8988T (cell line): Measurements from ENCODE around the gene MICAL2.
A peak's percentile ranks its signal among the peaks of the same experiment; 100 is the strongest.

ENCODE experiments used
- DNase-seq: peaks from one replicate; pipeline ENCODE4 v3.0.0; 2011

The MICAL2 gene

GRCh38 chr11:12079726-12080556, 30.4 kb upstream of the MICAL2 start:
- DNase-seq: peak; percentile 40

- no peak for DNase-seq
These were observed 27.0 kb upstream of the MICAL2 start for GRCh38 chr11:12083380-12083779.

- no peak for DNase-seq
These were observed 26.1 kb upstream of the MICAL2 start for GRCh38 chr11:12084256-12084655.

GRCh38 chr11:12085371-12086251, 24.8 kb upstream of the MICAL2 start:
- no peak for DNase-seq

- DNase-seq: peak; percentile 47
These were observed 23.9 kb upstream of the MICAL2 start for GRCh38 chr11:12086271-12087074.

- DNase-seq: no peak
These were observed 23.1 kb upstream of the MICAL2 start for GRCh38 chr11:12087075-12088004.

GRCh38 chr11:12088047-12088481, 22.3 kb upstream of the MICAL2 start:
- no peak for DNase-seq

GRCh38 chr11:12088531-12088930, 21.9 kb upstream of the MICAL2 start:
- no peak for DNase-seq

GRCh38 chr11:12089041-12089440, 21.3 kb upstream of the MICAL2 start:
- DNase-seq: no peak

GRCh38 chr11:12089473-12089872, 20.9 kb upstream of the MICAL2 start:
- no peak for DNase-seq

- DNase-seq: no peak
These were observed 20.3 kb upstream of the MICAL2 start for GRCh38 chr11:12090061-12090591.

- no peak for DNase-seq
These were observed 19.6 kb upstream of the MICAL2 start for GRCh38 chr11:12090761-12091258.

GRCh38 chr11:12091956-12092558, 18.3 kb upstream of the MICAL2 start:
- DNase-seq: no peak

- DNase-seq: no peak
These were observed 17.7 kb upstream of the MICAL2 start for GRCh38 chr11:12092714-12093113.

GRCh38 chr11:12094872-12095800, 15.3 kb upstream of the MICAL2 start:
- no peak for DNase-seq

- DNase-seq: no peak
These were observed 13.2 kb upstream of the MICAL2 start for GRCh38 chr11:12097219-12097618.

GRCh38 chr11:12098601-12099000, 11.8 kb upstream of the MICAL2 start:
- DNase-seq: no peak

- DNase-seq: no peak
These were observed 11.1 kb upstream of the MICAL2 start for GRCh38 chr11:12099132-12099873.

- no peak for DNase-seq
These were observed 10.0 kb upstream of the MICAL2 start for GRCh38 chr11:12100429-12100828.
